Measurements from ENCODE around the gene CNST.

GRCh38 chr1:246608616-246609376, 42.5 kb downstream of the CNST start:
- TF ChIP-seq SIN3A (IDR thresholded peaks at IDR 0.05; ENCODE audit: borderline replicate concordance, insufficient read depth, low read length) (no peak), TAF1 (IDR thresholded peaks at IDR 0.05; ENCODE audit: borderline replicate concordance, insufficient read depth, low read length) (no peak), POLR2AphosphoS5 (IDR thresholded peaks at IDR 0.05; ENCODE audit: low read depth, low read length) (no peak)
